Upper lobe of left lung (tissue), 4 donors: Measurements from ENCODE around the gene GLIPR1.

ENCODE experiments used
- EP300 ChIP-seq, 4 donors: sonication (generic); formaldehyde crosslinking; IDR thresholded peaks; one replicate each; pipeline ENCODE4 v1.5.1; 2017; ENCODE audit warnings: antibody characterized with exemption in 4 of 4, control low read depth in 2 of 4
- POLR2A ChIP-seq, 4 donors: fragments of 450-650 bp; IDR thresholded peaks; one replicate each; pipeline ENCODE4 v1.5.1; 2016 to 2017; ENCODE audit warnings: antibody characterized with exemption in 4 of 4, mild to moderate bottlenecking in 2 of 4
- TF ChIP-seq, protein P1 (sequence below), 6 experiments: fragments of 450-650 bp in 4 of 6; fragments of 200-600 bp in 2 of 6; sonication (generic) in 2 of 6; IDR thresholded peaks; one replicate each; pipeline ENCODE4 v1.5.1; 2016 to 2019; ENCODE audit warnings: antibody characterized with exemption in 6 of 6

DNA sequence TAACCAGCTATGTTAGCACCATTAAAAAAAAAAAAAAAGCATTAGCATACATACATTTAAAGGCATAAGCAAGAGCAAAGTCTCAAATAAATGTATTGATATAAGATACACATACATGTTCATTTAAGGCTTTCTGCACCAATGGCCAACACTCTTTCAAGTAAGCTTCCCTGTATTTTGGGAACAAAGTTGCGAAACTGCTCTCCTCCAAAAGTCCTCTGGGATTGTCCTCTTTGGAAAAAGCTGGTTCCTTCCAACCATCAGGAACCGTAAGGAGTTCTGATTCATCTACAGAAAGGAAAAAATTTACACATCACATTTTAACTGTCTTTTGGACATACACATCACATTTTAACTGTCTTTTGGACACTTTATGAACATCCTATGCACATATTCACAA is 27.6 kb downstream of the GLIPR1 start:
- TF ChIP-seq POLR2A (IDR thresholded peaks at IDR 0.05) = no peak
- TF ChIP-seq, protein P1, sequence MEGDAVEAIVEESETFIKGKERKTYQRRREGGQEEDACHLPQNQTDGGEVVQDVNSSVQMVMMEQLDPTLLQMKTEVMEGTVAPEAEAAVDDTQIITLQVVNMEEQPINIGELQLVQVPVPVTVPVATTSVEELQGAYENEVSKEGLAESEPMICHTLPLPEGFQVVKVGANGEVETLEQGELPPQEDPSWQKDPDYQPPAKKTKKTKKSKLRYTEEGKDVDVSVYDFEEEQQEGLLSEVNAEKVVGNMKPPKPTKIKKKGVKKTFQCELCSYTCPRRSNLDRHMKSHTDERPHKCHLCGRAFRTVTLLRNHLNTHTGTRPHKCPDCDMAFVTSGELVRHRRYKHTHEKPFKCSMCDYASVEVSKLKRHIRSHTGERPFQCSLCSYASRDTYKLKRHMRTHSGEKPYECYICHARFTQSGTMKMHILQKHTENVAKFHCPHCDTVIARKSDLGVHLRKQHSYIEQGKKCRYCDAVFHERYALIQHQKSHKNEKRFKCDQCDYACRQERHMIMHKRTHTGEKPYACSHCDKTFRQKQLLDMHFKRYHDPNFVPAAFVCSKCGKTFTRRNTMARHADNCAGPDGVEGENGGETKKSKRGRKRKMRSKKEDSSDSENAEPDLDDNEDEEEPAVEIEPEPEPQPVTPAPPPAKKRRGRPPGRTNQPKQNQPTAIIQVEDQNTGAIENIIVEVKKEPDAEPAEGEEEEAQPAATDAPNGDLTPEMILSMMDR (IDR thresholded peaks at IDR 0.05) = no peak
- TF ChIP-seq EP300 (IDR thresholded peaks at IDR 0.05) = no peak
